ENCODE measurements around the gene ANTKMT. TPM values are rescaled to one million over a fixed set of nuclear protein-coding genes. Genes with fewer than 3 reads are reported as not detected.

ANTKMT gene
- total RNA-seq, 1 experiment from 2014 or later, result 49.6 TPM

- no peaks in the 10 kb centered on the region for H3K4me1 Mint-ChIP-seq (ENCODE audit: low read depth, unreplicated experiment)
- H3K27me3 Mint-ChIP-seq (ENCODE audit: unreplicated experiment), result no peaks in the 10 kb centered on the region
- no peak for TF ChIP-seq CTCF (IDR thresholded peaks at IDR 0.05; ENCODE audit: unreplicated experiment)
- no peak overlapping the region for H3K27ac Mint-ChIP-seq (ENCODE audit: unreplicated experiment)
- CTCF ChIA-PET, result interaction anchor here (1.1 to 1.8 kb wide), 2 partner anchors 9 to 16 kb away, joined by 3 to 10 read pairs; no protein-coding TSS in a partner anchor
- intact Hi-C loops (cut with micrococcal nuclease; ENCODE audit: unreplicated experiment), result no loop called here
- H3K9me3 Mint-ChIP-seq (ENCODE audit: low read depth, unreplicated experiment), result no peaks in the 10 kb centered on the region
- no TSS peak for BruUV-seq (replicated peaks)
- peaks cover 70% of the 10 kb centered on the region for H3K36me3 Mint-ChIP-seq (ENCODE audit: insufficient read depth, unreplicated experiment)
- DNase-seq, result no peak
- H3K4me3 Mint-ChIP-seq (ENCODE audit: low read depth, unreplicated experiment), result peak overlapping the region; percentile 74
Observed at GRCh38 chr16:725463-726187, 4.7 kb downstream of the ANTKMT start.

GRCh38 chr16:726188-726437, 5.2 kb downstream of the ANTKMT start:
- CTCF ChIA-PET, result interaction anchor here (1.8 kb wide), 1 partner anchor 10 kb away, joined by 10 read pairs; no protein-coding TSS in a partner anchor
- no peaks in the 10 kb centered on the region for H3K4me1 Mint-ChIP-seq (ENCODE audit: low read depth, unreplicated experiment)
- no TSS peak for BruUV-seq (replicated peaks)
- H3K27me3 Mint-ChIP-seq (ENCODE audit: unreplicated experiment), result no peaks in the 10 kb centered on the region
- no peaks in the 10 kb centered on the region for H3K9me3 Mint-ChIP-seq (ENCODE audit: low read depth, unreplicated experiment)
- no peak for DNase-seq
- intact Hi-C loops (cut with micrococcal nuclease; ENCODE audit: unreplicated experiment), result no loop called here
- peak overlapping the region; percentile 74 for H3K4me3 Mint-ChIP-seq (ENCODE audit: low read depth, unreplicated experiment)
- TF ChIP-seq CTCF (IDR thresholded peaks at IDR 0.05; ENCODE audit: unreplicated experiment), result no peak
- H3K36me3 Mint-ChIP-seq (ENCODE audit: insufficient read depth, unreplicated experiment), result peaks cover 69% of the 10 kb centered on the region
- H3K27ac Mint-ChIP-seq (ENCODE audit: unreplicated experiment), result no peak overlapping the region

- H3K27ac Mint-ChIP-seq (ENCODE audit: unreplicated experiment), result no peak within 1 kb of the TSS
- BruUV-seq (replicated peaks), result no TSS peak
- H3K9me3 Mint-ChIP-seq (ENCODE audit: low read depth, unreplicated experiment), result no peaks in the 10 kb centered on the region
- intact Hi-C loops (cut with micrococcal nuclease; ENCODE audit: unreplicated experiment), result no loop called here
- peaks cover 63% of the 10 kb centered on the region for H3K36me3 Mint-ChIP-seq (ENCODE audit: insufficient read depth, unreplicated experiment)
- peak; percentile 65 for DNase-seq
- H3K4me3 Mint-ChIP-seq (ENCODE audit: low read depth, unreplicated experiment), result peak within 1 kb of the TSS; percentile 74
- H3K4me1 Mint-ChIP-seq (ENCODE audit: low read depth, unreplicated experiment), result no peaks in the 10 kb centered on the region
- CTCF ChIA-PET, result interaction anchor here (0.6 to 1.8 kb wide), 2 partner anchors 11 to 59 kb away, joined by 3 to 10 read pairs; partner anchors contain the start of gene RHOT2
- TF ChIP-seq CTCF (IDR thresholded peaks at IDR 0.05; ENCODE audit: unreplicated experiment), result no peak
- H3K27me3 Mint-ChIP-seq (ENCODE audit: unreplicated experiment), result no peaks in the 10 kb centered on the region
Observed at GRCh38 chr16:726438-727290, 5.7 kb downstream of the ANTKMT start, which contains the start of the genes CCDC78 and HAGHL. Gene CCDC78 (minus strand): TSS chr16:726443. CDS start chr16:726367, 76 bp downstream. Gene HAGHL (plus strand): TSS chr16:727106. CDS start chr16:727510, 404 bp downstream.

- peaks cover 57% of the 10 kb centered on the region for H3K36me3 Mint-ChIP-seq (ENCODE audit: insufficient read depth, unreplicated experiment)
- no peaks in the 10 kb centered on the region for H3K27me3 Mint-ChIP-seq (ENCODE audit: unreplicated experiment)
- CTCF ChIA-PET, result interaction anchor here (0.7 to 1.1 kb wide), 3 partner anchors 11 to 15 kb away, joined by 3 to 7 read pairs (median 3); partner anchors contain the start of gene CIAO3
- H3K4me1 Mint-ChIP-seq (ENCODE audit: low read depth, unreplicated experiment), result no peaks in the 10 kb centered on the region
- H3K9me3 Mint-ChIP-seq (ENCODE audit: low read depth, unreplicated experiment), result no peaks in the 10 kb centered on the region
- BruUV-seq (replicated peaks), result no TSS peak
- intact Hi-C loops (cut with micrococcal nuclease; ENCODE audit: unreplicated experiment), result no loop called here
- H3K27ac Mint-ChIP-seq (ENCODE audit: unreplicated experiment), result no peak overlapping the region
- no peak for DNase-seq
- TF ChIP-seq CTCF (IDR thresholded peaks at IDR 0.05; ENCODE audit: unreplicated experiment), result no peak
- H3K4me3 Mint-ChIP-seq (ENCODE audit: low read depth, unreplicated experiment), result peak overlapping the region; percentile 74
Observed at GRCh38 chr16:727291-727977, 6.5 kb downstream of the ANTKMT start.

All from Calu3 (cell line).